Measurements from ENCODE around the gene WDR13.

DNA sequence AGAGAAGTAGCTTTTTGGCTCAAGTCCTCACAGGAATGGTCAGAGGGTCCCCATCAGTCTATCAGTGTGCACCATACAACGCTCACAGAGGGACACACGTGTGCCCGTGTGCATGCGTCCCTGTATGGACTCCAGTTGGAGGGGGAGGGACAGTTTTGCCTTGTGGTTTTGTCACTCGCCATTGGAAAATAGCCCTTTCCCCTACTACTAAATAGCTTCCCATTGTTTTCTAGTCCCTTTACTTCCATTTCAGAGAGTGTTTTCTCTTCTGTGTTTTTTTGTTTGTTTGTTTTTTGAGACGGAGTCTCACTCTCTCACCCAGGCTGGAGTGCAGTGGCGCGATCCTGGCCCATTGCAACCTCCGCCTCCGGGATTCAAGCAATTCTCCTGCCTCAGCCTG lies 34.9 kb downstream of the WDR13 start:
- no peak for TF ChIP-seq POLR2AphosphoS5 (IDR thresholded peaks at IDR 0.05)
- TF ChIP-seq, protein P1, sequence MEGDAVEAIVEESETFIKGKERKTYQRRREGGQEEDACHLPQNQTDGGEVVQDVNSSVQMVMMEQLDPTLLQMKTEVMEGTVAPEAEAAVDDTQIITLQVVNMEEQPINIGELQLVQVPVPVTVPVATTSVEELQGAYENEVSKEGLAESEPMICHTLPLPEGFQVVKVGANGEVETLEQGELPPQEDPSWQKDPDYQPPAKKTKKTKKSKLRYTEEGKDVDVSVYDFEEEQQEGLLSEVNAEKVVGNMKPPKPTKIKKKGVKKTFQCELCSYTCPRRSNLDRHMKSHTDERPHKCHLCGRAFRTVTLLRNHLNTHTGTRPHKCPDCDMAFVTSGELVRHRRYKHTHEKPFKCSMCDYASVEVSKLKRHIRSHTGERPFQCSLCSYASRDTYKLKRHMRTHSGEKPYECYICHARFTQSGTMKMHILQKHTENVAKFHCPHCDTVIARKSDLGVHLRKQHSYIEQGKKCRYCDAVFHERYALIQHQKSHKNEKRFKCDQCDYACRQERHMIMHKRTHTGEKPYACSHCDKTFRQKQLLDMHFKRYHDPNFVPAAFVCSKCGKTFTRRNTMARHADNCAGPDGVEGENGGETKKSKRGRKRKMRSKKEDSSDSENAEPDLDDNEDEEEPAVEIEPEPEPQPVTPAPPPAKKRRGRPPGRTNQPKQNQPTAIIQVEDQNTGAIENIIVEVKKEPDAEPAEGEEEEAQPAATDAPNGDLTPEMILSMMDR (IDR thresholded peaks at IDR 0.05): no peak
- TF ChIP-seq POLR2A (IDR thresholded peaks at IDR 0.05): no peak

Data from sigmoid colon (tissue), 4 donors.